Measurements from ENCODE around the gene SAXO1. TPM values are rescaled to one million over a fixed set of nuclear protein-coding genes. Genes with fewer than 3 reads are reported as not detected.

Gene SAXO1
- polyA plus RNA-seq, 1 donor from 2014 or later = not detected

DNA sequence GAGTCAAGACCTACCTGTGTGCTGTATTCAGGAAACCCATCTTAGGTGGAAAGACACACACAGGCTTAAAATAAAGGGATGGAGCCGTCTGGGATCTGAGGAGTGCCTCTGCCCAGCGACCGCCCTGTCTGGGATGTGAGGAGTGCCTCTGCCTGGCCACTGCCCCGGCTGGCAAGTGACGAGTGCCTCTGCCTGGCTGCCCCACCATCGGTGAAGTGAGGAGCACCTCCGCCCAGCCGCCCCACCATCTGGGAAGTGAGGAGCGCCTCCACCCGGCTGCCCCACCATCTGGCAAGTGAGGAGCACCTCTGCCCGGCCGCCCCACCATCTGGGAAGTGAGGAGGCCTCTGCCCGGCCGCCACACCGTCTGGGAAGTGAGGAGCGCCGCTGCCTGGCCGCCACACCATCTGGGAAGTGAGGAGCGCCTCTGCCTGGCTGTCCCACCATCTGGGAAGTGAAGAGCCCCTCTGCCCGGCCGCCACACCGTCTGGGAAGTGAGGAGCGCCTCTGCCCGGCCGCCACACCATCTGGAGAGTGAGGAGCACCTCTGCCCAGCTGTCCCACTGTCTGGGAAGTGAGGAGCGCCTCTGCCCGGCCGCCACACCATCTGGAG lies 33.7 kb downstream of the SAXO1 start:
- no peaks in the 10 kb centered on the region for H3K9me2 ChIP-seq (ENCODE audit: insufficient read depth, low read length)
- H3K27me3 ChIP-seq (ENCODE audit: insufficient read depth, low read depth, low read length) = no peaks in the 10 kb centered on the region
- no peaks in the 10 kb centered on the region for H3K79me2 ChIP-seq (replicated peaks; ENCODE audit: insufficient read depth, low read length)
- H3K27ac ChIP-seq (ENCODE audit: low read length) = no peak overlapping the region
- H3K4me2 ChIP-seq (ENCODE audit: low read length) = no peak overlapping the region
- H3K9me3 ChIP-seq (ENCODE audit: low read length) = no peaks in the 10 kb centered on the region
- H3K4me3 ChIP-seq (ENCODE audit: low read length) = no peak overlapping the region
- no peak overlapping the region for H2AFZ ChIP-seq (ENCODE audit: low read depth, low read length)
- no peak overlapping the region for H3K9ac ChIP-seq (ENCODE audit: low read length)
- H3K36me3 ChIP-seq (ENCODE audit: insufficient read depth, low read length) = no peaks in the 10 kb centered on the region
- H4K20me1 ChIP-seq (ENCODE audit: insufficient read depth) = no peaks in the 10 kb centered on the region
- no peaks in the 10 kb centered on the region for H3F3A ChIP-seq (ENCODE audit: insufficient read depth, low read length, poor library complexity, severe bottlenecking)
- TF ChIP-seq EZH2 (IDR thresholded peaks at IDR 0.05; ENCODE audit: borderline replicate concordance, insufficient read depth, low read length, poor library complexity, severe bottlenecking) (no peak), SMC3 (conservative IDR thresholded peaks at IDR 0.05; ENCODE audit: poor library complexity) (no peak), POLR2AphosphoS5 (IDR thresholded peaks at IDR 0.05) (no peak), MXI1 (conservative IDR thresholded peaks at IDR 0.05; ENCODE audit: poor library complexity, severe bottlenecking) (no peak), RAD21 (conservative IDR thresholded peaks at IDR 0.05) (no peak)
- TF ChIP-seq, protein P1, sequence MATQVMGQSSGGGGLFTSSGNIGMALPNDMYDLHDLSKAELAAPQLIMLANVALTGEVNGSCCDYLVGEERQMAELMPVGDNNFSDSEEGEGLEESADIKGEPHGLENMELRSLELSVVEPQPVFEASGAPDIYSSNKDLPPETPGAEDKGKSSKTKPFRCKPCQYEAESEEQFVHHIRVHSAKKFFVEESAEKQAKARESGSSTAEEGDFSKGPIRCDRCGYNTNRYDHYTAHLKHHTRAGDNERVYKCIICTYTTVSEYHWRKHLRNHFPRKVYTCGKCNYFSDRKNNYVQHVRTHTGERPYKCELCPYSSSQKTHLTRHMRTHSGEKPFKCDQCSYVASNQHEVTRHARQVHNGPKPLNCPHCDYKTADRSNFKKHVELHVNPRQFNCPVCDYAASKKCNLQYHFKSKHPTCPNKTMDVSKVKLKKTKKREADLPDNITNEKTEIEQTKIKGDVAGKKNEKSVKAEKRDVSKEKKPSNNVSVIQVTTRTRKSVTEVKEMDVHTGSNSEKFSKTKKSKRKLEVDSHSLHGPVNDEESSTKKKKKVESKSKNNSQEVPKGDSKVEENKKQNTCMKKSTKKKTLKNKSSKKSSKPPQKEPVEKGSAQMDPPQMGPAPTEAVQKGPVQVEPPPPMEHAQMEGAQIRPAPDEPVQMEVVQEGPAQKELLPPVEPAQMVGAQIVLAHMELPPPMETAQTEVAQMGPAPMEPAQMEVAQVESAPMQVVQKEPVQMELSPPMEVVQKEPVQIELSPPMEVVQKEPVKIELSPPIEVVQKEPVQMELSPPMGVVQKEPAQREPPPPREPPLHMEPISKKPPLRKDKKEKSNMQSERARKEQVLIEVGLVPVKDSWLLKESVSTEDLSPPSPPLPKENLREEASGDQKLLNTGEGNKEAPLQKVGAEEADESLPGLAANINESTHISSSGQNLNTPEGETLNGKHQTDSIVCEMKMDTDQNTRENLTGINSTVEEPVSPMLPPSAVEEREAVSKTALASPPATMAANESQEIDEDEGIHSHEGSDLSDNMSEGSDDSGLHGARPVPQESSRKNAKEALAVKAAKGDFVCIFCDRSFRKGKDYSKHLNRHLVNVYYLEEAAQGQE (IDR thresholded peaks at IDR 0.05; ENCODE audit: borderline replicate concordance) = no peak
- TF ChIP-seq, protein P2, sequence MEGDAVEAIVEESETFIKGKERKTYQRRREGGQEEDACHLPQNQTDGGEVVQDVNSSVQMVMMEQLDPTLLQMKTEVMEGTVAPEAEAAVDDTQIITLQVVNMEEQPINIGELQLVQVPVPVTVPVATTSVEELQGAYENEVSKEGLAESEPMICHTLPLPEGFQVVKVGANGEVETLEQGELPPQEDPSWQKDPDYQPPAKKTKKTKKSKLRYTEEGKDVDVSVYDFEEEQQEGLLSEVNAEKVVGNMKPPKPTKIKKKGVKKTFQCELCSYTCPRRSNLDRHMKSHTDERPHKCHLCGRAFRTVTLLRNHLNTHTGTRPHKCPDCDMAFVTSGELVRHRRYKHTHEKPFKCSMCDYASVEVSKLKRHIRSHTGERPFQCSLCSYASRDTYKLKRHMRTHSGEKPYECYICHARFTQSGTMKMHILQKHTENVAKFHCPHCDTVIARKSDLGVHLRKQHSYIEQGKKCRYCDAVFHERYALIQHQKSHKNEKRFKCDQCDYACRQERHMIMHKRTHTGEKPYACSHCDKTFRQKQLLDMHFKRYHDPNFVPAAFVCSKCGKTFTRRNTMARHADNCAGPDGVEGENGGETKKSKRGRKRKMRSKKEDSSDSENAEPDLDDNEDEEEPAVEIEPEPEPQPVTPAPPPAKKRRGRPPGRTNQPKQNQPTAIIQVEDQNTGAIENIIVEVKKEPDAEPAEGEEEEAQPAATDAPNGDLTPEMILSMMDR (IDR thresholded peaks at IDR 0.05; ENCODE audit: poor library complexity, severe bottlenecking) = no peak

DNA sequence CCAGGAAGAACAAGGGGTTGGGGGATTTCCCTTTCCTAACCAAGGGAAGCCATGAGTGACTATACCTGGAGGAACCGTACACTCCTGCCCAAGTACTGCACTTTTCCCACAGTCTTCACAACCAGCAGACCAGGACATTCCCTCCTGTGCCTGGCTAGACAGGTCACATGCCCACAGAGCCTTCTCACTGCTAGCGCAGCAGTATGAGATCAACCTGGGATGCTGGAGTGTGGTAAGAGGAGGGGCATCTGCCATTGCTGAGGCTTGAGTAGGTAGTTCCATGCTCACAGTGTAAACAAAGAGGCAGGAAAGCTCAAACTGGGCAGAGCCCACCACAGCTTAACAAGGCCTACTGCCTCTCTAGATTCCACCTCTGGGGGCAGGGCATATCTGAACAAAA lies 35.9 kb downstream of the SAXO1 start:
- Histone ChIP-seq H3K4me2 (ENCODE audit: low read length) (no peak overlapping the region), H2AFZ (ENCODE audit: low read depth, low read length) (no peak overlapping the region), H3K4me3 (ENCODE audit: low read length) (no peak overlapping the region), H3K27me3 (ENCODE audit: insufficient read depth, low read depth, low read length) (no peaks in the 10 kb centered on the region), H3K9me3 (ENCODE audit: low read length) (no peaks in the 10 kb centered on the region), H3K9ac (ENCODE audit: low read length) (no peak overlapping the region), H3K9me2 (ENCODE audit: insufficient read depth, low read length) (no peaks in the 10 kb centered on the region), H3F3A (ENCODE audit: insufficient read depth, low read length, poor library complexity, severe bottlenecking) (no peaks in the 10 kb centered on the region), H3K36me3 (ENCODE audit: insufficient read depth, low read length) (no peaks in the 10 kb centered on the region), H4K20me1 (ENCODE audit: insufficient read depth) (no peaks in the 10 kb centered on the region), H3K79me2 (replicated peaks; ENCODE audit: insufficient read depth, low read length) (no peaks in the 10 kb centered on the region), H3K27ac (ENCODE audit: low read length) (no peak overlapping the region)
- TF ChIP-seq EP300 (conservative IDR thresholded peaks at IDR 0.05; ENCODE audit: poor library complexity, severe bottlenecking) (no peak), MXI1 (conservative IDR thresholded peaks at IDR 0.05; ENCODE audit: poor library complexity, severe bottlenecking) (no peak), RAD21 (conservative IDR thresholded peaks at IDR 0.05) (no peak), EZH2 (IDR thresholded peaks at IDR 0.05; ENCODE audit: borderline replicate concordance, insufficient read depth, low read length, poor library complexity, severe bottlenecking) (no peak), POLR2AphosphoS5 (IDR thresholded peaks at IDR 0.05) (no peak)
- TF ChIP-seq, protein P2 (IDR thresholded peaks at IDR 0.05; ENCODE audit: poor library complexity, severe bottlenecking) = no peak

All from neural cell (in vitro differentiated cells).